Retina (tissue), 1 donor: ENCODE data around the gene PCNX2.
A peak's percentile ranks its signal among the peaks of the same experiment; 100 is the strongest.

Experiments
- DNase-seq: peaks from one replicate; pipeline ENCODE4 v3.0.0-alpha.2; 2016

The PCNX2 gene

DNA sequence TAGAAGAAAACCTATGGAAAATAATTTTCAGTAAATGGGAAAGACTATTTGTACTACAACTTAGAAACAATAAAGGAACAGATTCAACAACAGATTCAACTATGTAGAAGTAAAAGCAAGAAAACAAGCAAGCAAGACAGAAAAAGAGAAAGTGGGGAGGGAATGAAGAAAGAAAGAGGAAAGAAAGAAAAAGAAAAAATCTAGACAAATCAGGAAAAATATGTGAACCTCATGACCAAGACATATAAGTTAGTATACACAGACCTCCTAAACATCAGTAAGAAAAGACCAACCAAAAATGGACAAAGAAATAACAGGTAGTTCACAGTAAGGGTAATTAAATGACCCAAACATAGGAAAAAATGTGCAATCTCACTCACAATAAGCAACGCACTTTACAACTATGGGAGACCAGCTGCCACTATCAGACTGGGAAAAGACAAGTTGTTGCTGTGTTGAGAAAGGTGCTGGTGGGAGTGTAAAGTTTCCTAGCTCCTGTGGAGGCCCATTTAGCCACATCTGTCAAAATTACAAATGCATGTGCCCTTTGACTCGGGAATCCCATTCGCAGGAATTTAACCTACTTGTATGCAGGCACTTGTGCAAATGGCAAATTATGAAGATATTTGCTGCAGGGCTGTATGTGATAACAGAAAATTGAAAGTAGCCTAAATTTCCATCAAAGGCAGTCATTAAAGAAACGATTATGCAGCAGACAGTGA is 18.1 kb upstream of the PCNX2 start:
- no peak for DNase-seq

DNA sequence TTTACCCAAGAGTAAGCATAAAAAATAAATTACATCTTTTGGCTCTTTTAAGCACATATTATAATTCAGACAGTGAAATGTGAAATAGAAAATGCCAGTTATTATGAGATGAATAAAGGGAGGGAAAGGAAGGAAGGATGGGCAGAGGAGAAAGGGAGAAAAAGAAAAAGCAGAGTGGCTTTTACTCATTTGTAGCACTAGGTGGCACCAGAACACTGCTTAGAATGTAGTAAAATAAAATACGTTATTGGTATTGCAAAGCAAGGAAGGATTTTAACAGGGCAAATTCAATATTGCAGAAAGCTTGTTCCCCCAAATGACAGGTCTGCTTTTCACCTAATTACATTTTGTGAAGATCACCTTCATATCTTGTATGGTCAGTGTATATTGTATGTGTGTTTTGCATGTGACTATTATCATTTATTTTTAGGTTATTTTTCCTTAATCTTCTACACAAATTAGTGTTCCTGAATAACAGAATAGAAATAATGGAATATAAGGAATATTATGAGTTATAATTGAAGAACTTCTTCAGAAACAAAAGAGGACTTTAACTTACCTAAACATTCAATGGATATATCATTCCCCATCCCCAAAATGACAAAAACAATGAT is 9.1 kb upstream of the PCNX2 start:
- DNase-seq, result peak; percentile 40

DNA sequence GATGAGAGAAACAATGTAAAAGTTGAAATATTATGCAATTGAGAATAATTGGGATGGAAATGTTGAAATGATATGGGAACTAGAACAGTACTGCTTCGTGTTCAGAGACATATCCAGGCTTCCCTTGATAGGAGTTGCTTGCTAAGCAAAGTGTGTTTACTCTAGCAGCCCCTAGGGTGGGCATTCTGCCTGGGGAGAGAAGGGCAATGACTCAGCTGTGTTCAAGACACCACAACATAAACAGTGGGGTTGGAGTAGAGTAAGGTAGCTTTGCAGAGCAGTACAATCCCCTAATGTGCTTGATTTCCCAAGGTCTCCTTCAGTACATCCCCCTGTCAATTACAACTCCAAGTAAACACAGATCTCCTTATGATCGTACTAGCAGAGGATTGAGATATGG is 4.8 kb upstream of the PCNX2 start:
- DNase-seq, result no peak

DNA sequence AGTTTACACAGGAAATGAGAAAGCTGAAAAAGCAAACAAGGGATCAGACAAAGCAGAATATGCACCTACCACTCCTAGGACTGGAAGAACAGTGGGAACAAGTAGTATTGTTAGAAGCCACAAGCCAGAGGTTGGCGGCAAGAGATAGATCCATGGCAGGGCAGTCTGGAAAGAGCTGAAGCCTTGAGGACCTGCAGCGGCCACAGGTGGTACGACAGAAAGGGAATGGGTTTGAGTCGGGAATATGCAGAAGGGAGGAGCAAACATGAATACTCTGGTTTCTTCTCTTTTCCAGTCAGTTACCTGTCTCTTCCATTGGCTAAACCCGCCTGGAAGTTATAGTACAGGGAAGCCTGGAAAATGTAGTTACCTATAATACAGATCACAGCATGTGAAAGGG is 3.9 kb upstream of the PCNX2 start:
- DNase-seq, result no peak

DNA sequence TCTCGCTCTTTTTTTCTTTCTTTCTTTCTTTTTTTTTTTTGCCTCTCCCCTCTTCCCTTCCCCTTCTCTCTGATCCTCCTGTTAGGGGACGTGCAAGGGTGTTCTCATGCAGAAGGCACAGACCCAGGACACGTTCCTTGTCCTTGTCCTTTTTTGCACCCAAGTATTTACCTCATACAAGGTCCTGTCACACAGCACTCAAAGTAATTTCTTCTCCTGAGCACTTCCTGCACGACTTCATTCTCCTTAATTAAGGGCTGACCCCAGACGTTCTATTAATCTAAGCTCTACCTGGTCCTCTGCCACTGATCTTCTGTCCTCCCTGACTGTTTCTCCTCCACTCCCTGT is 424 bp upstream of the PCNX2 start:
- peak; percentile 15 for DNase-seq

DNA sequence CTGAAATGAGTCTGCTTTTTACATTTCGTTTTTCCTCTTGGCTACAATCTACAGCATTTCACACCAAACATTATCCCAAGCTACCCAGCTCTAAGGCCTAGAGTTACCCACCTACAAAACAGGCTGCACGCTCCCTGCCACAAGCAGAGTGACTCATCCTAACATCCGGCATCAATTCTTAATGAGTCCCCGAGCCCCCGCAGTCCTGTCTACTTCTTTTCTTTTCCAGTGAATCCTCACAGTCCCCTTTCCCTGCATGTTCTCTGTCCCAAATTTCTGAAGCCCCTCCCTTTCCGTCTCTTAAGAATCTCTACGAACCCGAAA is 650 bp downstream of the PCNX2 start:
- no peak for DNase-seq

DNA sequence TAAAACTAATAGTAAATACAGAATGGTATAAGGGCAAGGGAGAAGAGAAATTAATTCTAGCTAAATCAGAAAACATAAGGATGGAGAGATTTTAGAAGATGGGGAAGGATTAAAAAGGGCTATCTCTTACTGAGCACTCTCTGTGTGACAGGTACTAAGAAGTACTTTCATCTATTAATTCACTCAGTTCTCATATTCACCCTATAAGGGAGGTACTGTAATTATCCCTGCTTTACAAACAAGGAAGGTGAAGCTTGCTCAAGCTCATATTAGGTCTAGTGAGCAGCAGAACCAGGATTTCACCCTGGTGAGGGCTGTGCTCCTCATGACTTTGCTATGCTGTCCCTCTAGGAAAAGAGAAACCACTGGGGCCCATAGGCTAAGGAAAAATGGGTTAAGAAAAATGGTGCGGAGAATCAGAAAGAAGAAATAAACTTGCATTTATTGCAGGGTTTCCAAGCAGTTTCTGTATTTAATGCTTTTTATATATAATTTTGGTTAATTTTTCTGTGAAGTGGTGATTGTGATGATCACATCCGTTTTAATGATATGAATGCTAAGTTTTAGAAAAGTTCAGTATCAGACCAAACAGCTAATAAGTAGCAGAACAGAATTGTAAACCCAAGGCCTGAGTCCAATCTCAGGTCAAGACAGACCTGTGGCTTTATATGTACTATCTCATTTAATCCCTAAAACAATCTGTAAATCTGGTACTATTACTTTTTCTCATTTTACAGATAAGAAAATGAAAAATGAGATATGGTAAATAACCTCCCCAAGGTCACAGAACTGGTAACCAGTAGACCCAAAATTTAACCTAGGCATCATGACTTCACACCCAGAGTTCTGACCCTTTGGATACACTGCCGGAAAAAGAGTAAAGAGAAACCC is 1.7 kb downstream of the PCNX2 start:
- DNase-seq, result no peak

DNA sequence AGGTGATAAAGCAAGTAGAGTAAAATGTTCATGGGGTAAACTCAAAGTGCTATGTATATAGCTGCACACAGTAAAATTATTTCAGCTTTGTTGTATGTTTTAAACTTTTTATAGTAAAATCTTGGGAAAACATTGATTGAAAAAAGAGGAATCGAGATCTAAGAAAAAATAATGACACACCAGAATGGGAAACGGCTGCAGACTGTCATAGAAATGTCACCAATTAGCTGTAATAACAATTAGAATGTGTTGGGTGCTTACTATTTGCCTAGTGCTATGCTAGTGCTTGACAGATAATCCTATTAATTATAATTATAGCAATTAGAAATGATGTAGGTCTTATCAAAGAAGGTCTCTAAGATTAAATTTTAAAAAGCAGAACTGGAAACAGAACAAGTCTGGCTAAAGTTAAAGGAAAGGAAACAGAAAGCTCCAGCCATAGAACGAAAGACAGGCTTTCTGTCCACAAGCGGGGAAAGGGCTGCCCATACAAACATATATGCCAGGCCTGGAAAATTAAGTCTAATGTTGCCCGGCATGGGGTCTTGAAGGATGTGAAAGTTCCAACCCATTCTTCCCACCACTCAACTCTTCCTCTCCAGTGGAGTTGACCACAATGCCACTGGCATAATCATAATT is 5.0 kb downstream of the PCNX2 start:
- DNase-seq, result no peak

DNA sequence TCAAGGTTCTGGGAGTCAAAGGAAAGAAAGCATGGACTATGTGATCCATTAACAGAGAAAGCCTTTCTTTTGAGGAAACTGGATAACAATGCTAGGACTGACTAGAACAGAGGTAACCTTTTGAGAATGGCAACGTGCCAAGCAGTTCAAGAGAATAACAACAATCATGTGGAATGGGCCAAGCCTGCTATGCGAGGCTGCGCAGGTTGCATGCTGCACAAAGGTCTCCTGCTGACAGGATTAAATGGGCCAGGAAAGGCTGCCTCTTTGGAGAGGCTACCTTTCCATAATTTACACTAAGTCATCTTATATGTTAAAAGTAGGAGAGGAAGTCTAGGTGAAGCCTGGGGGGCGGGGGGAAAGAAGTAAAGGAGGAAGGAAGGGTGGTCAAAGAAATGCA is 5.8 kb downstream of the PCNX2 start:
- DNase-seq, result no peak

DNA sequence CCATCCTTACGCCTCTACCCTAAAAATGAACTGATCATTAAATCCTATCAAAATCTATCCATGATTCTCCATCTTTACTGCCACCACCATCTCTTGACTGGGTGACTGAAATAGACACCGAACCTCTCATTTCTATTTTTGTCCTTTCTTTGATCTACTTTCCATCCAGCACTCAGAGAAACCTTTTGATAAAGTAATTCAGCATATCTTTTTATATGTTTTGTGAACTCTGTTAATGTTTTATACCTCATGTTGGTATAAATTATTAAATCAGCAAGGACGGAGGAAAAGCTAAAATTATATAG is 13.0 kb downstream of the PCNX2 start:
- DNase-seq, result no peak

DNA sequence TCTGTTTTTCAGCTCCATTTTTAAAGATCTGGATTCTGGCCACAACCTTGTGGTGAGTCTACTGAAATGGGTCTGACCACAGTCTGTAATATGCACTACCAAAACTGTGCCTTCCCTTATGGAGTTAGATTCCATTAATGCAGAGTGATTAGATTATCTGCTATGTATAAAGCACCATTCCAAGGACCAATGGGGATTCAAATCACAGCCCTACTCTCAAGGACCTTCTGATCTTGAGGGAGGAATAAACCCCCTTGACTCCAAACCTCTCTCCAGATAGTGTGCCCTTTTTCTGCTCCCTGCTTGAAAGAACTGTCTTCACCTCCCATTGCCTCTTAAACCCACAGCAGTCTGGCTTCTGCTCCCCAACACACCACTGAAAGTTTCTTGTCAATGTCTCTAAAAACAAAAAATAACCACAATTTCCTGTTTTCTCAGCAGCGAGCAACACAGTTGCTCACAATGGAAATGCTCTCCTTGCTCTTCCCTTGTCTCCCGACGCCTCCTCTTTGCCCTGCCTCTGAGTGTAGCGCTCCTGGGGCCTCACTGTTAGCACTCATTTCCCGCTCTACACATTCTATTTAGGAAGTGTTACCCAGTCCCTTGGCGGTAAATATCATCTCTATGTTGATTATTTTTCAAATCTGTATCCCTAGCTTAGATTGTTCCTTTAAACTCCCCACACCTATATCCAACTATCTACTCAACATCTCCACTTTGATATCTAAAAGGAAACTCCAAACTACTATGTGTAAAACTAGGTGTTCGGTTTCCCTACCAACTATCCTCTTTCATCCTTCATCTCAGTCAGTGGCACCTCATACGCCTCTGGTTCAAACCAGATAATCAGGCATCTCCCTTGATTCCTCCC is 13.6 kb downstream of the PCNX2 start:
- DNase-seq, result no peak

DNA sequence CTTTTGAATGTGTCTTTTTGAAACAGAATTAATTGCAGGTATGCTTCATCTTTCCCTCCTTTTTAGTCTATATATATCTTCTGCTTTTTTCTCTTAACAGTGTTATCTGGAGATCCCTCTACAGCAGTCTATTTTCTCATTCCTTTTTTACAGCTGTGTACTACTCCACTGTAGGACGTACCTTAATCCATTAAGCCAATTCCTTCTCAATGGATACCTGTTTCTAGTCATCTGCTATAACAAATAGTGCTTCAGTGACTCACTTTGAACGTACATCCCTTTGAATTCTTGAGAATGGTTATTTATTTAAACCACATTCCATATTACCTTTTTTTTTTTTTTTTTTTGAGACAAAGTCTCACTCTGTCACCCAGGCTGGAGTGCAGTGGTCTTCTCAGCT is 15.6 kb downstream of the PCNX2 start:
- no peak for DNase-seq

DNA sequence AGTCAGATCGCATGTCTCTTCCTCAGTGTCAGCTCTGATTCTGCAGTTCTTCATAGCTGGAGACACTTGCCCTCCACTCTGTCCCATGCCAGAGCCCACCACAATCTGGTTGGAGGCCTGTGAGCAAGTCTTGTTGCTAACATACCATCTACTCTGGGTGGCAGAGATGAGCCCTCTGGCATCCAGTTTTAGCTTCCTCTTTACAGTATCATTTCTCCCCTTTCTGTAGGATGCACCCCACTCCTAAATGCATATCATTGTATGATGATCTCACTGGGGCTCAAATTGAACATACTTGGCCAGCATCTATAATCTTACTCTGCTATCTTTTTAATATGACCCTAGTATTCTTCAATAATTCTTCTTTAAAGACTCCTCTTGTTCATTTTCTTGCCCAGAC is 16.9 kb downstream of the PCNX2 start:
- no peak for DNase-seq

DNA sequence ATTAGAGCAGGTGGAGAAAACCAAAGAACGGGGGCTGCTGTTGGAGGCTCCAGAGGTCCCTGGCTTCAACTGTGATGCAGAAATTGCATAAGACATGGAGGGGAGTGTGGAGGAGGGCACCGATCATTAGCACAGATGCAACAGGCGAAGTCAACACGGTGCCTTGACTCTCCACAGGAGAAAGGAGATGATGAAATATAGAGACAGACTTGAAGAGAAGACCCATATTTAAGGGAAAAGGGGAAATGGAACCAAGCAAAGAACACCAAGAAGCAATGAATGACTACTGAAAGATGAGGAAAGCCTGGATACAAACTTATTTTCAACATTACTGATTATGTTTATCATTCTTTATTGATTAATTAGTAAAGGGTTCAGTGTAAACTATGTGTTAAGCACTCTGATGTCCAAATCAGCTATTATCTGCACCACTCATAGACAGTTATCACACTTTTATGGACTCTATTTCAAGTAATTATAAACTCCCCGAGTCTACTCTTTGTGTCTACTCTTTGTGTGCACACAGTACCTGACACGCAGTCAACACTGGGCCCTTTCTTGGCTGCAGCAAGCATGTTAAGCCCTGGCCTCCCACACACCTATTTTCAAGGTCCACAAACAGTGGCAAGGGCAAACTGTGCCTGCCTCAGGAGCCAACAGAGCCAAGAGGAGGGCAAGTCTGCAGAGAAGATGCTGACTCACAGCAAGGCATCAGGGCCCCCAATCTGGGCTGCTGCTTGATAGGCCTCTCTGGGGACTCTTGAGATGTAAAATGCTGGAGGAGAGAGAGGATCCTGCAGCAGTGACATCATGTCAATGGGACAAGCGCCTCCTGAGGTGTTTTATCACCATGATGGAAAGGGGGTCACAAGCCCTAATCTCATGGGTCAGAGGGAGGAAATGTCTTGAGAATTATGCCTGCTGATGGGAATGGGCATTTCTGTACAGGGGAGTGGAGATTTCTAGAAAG is 17.6 kb downstream of the PCNX2 start:
- DNase-seq, result no peak

DNA sequence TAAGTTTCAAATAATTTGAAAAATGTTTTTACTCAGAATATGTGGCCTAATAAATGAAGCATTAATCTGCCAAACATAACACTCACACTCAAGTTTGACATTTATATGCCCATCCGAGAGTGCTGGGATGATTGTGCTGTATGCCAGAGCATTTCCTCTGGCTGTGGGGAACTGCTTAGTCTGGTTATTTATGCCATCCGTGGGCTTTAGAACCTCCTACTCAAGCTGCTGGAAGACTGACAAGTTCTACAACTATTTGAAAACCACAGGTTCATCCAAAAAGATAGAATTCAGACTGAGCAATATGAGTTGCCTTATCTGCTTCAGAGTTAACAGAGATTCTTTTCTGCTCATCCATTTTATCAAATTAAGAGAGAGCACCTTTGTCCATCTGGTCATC is 25.9 kb downstream of the PCNX2 start:
- no peak for DNase-seq

DNA sequence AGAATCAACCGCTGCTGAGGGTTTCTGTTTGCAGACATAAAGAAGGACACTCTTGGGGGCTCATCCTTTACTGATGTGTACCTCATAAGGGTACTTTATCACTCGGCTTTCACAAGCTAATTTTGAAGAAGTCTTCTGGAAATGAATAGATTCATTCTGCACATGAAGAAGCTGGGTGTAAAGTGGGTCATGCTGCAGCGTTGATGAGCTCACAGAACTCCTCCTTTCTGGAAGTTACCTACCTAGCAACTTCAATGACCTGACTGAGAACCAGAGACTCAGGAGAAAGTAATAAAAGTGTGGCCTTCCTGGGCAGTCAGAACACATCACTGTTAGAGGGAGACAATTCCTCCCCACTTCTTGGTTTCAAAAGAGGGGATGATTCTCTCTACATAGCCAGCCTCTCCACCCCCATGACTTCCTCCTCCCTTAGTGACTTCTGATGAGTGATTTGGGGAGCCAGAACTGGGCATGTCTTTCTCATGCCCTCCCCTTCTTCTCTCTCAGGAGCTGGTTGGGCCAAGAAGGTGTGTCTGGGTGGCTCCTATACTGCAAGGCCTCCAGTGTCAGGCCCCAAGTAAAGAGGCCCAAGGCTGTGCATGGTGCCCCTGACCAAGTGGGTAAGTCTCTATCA is 27.0 kb downstream of the PCNX2 start:
- no peak for DNase-seq

DNA sequence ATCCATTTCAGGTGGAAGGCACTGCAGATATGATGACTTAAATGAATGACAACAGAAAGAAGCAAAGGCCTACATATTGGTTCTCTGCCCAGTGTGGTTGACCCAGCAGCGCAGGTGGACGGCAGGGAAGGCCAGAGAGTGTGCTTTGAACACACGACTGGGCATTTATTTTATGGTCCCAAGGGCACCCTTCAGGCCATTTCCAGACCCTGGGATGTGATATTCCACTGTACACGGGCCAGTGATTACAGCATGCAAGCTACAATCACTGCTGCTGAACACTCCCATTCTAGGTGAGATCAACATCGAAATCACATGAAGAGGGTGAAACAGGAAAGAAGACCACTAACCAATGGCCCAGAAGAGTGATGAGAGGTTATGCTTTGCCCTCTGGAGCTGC is 33.8 kb downstream of the PCNX2 start:
- peak; percentile 51 for DNase-seq

DNA sequence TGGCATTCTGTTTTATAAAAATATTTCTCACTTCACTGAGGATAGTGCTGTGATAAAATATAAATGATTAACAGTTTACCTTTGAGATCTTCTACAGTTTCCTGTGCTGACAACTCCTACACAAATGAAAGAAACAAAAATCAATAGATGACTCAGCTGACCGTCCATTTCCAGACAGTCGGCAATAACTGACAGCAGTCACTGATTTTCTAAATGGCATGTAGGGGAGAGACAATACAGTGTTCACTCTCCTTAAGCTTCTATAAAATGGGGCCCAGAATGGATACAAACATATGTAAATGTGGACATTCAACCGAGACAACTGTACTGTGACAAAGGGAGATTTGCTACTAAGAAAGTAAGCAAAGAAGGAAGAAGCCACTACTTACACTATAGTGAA is 34.3 kb downstream of the PCNX2 start:
- DNase-seq, result peak; percentile 12

DNA sequence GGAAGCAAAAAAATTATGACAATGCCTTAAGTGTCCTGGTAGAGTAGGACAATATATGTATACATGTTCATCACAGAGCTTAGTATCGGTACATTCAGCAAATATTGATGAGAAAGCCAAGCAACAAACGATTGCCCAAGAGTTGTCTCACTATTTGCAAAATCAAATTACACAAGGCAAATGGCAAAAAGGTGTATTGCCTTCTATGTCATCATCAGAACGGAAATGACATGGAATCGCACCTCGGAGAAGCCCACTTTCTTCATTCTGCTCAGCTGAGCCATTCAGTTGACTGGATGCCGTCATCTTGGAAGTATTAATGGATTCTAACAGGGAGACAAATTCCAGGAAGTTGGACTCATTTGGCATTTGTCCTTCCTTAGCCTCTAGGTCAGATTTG is 37.7 kb downstream of the PCNX2 start:
- DNase-seq, result no peak

DNA sequence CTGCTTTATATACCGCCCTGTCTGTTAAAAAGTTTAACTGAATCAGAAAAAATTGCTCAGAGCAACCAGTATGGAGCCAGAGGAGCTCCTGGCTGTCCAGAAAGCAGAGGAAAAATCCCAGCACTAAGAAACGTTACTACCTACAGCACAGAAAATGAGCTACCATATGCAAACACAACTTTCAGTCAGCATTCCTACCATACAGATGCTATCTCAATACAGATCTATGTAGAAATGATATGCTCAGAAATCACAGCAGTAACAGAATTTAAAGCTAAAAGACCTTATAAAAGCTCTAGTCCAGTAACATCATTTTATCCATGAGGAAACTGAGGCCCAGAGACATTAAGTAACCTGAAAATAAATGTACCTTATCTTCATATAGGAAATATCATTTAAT is 38.7 kb downstream of the PCNX2 start:
- no peak for DNase-seq

DNA sequence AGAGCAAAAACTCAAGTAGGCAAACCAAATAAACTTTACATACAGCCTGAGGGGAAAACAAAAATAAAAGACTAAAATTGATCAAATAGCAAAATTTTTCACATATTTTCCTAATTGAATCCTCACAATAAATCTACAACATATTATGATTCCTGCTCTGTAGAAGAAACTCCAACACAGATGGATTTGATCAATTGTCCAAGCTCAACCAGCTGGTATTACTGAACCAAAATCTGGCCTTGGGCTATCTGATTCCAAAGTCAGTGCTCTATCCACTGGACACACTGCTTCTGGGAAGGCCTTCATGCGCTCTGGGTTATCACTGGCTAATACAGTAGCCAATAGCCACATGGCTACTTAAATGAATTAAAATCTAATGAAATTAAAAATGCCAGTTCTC is 39.3 kb downstream of the PCNX2 start:
- no peak for DNase-seq
